ENCODE measurements around the gene CNST. TPM values are rescaled to one million over a fixed set of nuclear protein-coding genes. Genes with fewer than 3 reads are reported as not detected.
A peak's percentile ranks its signal among the peaks of the same experiment; 100 is the strongest.
"Not testable (repeated sequence)": the region's sequence is repeated elsewhere in the genome, so short reads cannot be mapped to it uniquely, and the experiment has no call there.

The CNST gene
- total and polyA plus RNA-seq, 8 donors = 3.6 to 12.9 (median 8.9) TPM

GRCh38 chr1:246687002-246687401 is 120.7 kb downstream of the CNST start:
- Histone ChIP-seq H3K27me3 (no peaks in the 10 kb centered on the region), H3K27ac (no peak overlapping the region), H3K4me1 (no peaks in the 10 kb centered on the region), H3K4me3 (no peak overlapping the region), H3K36me3 (no peaks in the 10 kb centered on the region), H3K9me3 (no peaks in the 10 kb centered on the region)
- WGBS, 2 donors = 65 to 67% methylated on average over 14 of the region's 14 CpGs
- DNase-seq = no peak
- intact Hi-C loops (cut with DNase I) = no loop called here
- no peak for FAIRE-seq
- ATAC-seq = no peak
- no peak for TF ChIP-seq CTCF (IDR thresholded peaks at IDR 0.05)

GRCh38 chr1:246689409-246690008 is 123.3 kb downstream of the CNST start:
- peak; percentile 97 to 99 (median 98) for ATAC-seq
- H3K27me3 ChIP-seq = no peaks in the 10 kb centered on the region
- intact Hi-C loops (cut with DNase I) = loop anchor here in 1 of 3 donors (10.0 kb wide), 1 partner anchor 185 kb away; the partner anchor contains the start of gene SMYD3
- peak overlapping the region; percentile 24 to 48 (median 35) for H3K4me3 ChIP-seq
- no peaks in the 10 kb centered on the region for H3K9me3 ChIP-seq
- peak; percentile 73 to 80 (median 78) for TF ChIP-seq CTCF (IDR thresholded peaks at IDR 0.05)
- 1 to 2% methylated on average over 16 of the region's 16 CpGs for WGBS, 2 donors
- H3K36me3 ChIP-seq = no peaks in the 10 kb centered on the region
- peak; percentile 53 to 86 (median 69) for DNase-seq
- FAIRE-seq = no peak
- H3K27ac ChIP-seq = no peak overlapping the region
- H3K4me1 ChIP-seq = no peaks in the 10 kb centered on the region

- WGBS, 2 donors = 37 to 43% methylated on average over 12 of the region's 12 CpGs
- DNase-seq (no peak), FAIRE-seq (no peak), ATAC-seq (peak; percentile 25 to 51 (median 49))
- no peaks in the 10 kb centered on the region for H3K36me3 ChIP-seq
- H3K4me3 ChIP-seq = peak overlapping the region; percentile 24 to 48 (median 35)
- H3K27me3 ChIP-seq = no peaks in the 10 kb centered on the region
- H3K4me1 ChIP-seq = no peaks in the 10 kb centered on the region
- intact Hi-C loops (cut with DNase I) = loop anchor here in 1 of 3 donors (10.0 kb wide), 1 partner anchor 185 kb away; the partner anchor contains the start of gene SMYD3
- H3K9me3 ChIP-seq = no peaks in the 10 kb centered on the region
- H3K27ac ChIP-seq = no peak overlapping the region
- no peak for TF ChIP-seq CTCF (IDR thresholded peaks at IDR 0.05)
Observed at GRCh38 chr1:246690100-246690499, 123.8 kb downstream of the CNST start.

- TF ChIP-seq CTCF (IDR thresholded peaks at IDR 0.05) = no peak
- intact Hi-C loops (cut with DNase I) = loop anchor here in 1 of 3 donors (10.0 kb wide), 1 partner anchor 187 kb away; the partner anchor contains the start of gene SMYD3
- DNase-seq (no peak), ATAC-seq (no peak), FAIRE-seq (no peak)
- Histone ChIP-seq H3K4me1 (peaks cover 0 to 1% (median 0%) of the 10 kb centered on the region in 3 donors), H3K9me3 (no peaks in the 10 kb centered on the region), H3K27me3 (no peaks in the 10 kb centered on the region), H3K27ac (no peak overlapping the region), H3K4me3 (no peak overlapping the region), H3K36me3 (no peaks in the 10 kb centered on the region)
- 76 to 77% methylated on average over 15 of the region's 15 CpGs for WGBS, 2 donors
Observed at GRCh38 chr1:246691622-246692495, 125.6 kb downstream of the CNST start.

GRCh38 chr1:246694213-246694895 is 128.1 kb downstream of the CNST start:
- WGBS, 2 donors = 91 to 94% methylated on average over 10 of the region's 10 CpGs

More at GRCh38 chr1:246694213-246694895, 128.1 kb downstream of the CNST start:
- not testable (repeated sequence) for H3K9me3 ChIP-seq, H3K4me1 ChIP-seq, FAIRE-seq, H3K4me3 ChIP-seq, H3K27me3 ChIP-seq, ATAC-seq, DNase-seq, H3K36me3 ChIP-seq, H3K27ac ChIP-seq
- intact Hi-C loops (cut with DNase I) = loop anchor here in 1 of 3 donors (10.0 kb wide), 1 partner anchor 190 kb away; the partner anchor contains the start of gene SMYD3

Measured in pancreas (tissue), 10 donors.